Prostate gland (tissue), 2 donors: ENCODE data around the gene EHD1. TPM values are rescaled to one million over a fixed set of nuclear protein-coding genes. Genes with fewer than 3 reads are reported as not detected.
A peak's percentile ranks its signal among the peaks of the same experiment; 100 is the strongest.

Experiments
- DNase-seq: peaks from one replicate; pipeline ENCODE4 v3.0.0-alpha.2; 2019; ENCODE audit warnings: low spot score
- H3K27ac ChIP-seq, 2 donors: fragments of 200-600 bp; sonication (generic); 2 replicates each; pipeline ENCODE4 v1.5.1; 2017 to 2019
- H3K27me3 ChIP-seq: fragments of 200-600 bp; sonication (generic); replicated peaks from 2 replicates; pipeline ENCODE4 v1.5.1; 2019; ENCODE audit not compliant: insufficient read depth
- H3K36me3 ChIP-seq, 2 donors: fragments of 200-600 bp; sonication (generic); 1 replicate in 1 of 2; 2 replicates in 1 of 2; pipeline versions ENCODE4 v1.5.1 to v1.8.1; 2017 to 2019
- H3K4me1 ChIP-seq: fragments of 200-600 bp; sonication (generic); replicated peaks from 2 replicates; pipeline ENCODE4 v1.5.1; 2019
- H3K4me3 ChIP-seq, 2 donors: fragments of 200-600 bp; sonication (generic); 2 replicates each; pipeline ENCODE4 v1.5.1; 2017 to 2019
- H3K9me3 ChIP-seq: fragments of 200-600 bp; sonication (generic); 2 replicates; pipeline ENCODE4 v1.5.1; 2017
- CTCF ChIP-seq, 4 experiments: fragments of 200-600 bp in 2 of 4; fragments of 450-650 bp in 2 of 4; sonication (generic) in 2 of 4; IDR thresholded peaks; 1 replicate in 3 of 4; 2 replicates in 1 of 4; pipeline ENCODE4 v1.5.1; 2016 to 2019; ENCODE audit warnings: antibody characterized with exemption in 4 of 4, mild to moderate bottlenecking in 2 of 4, moderate library complexity in 2 of 4
- POLR2A ChIP-seq: fragments of 450-650 bp; IDR thresholded peaks from one replicate; pipeline ENCODE4 v1.6.1; 2016; ENCODE audit warnings: antibody characterized with exemption, mild to moderate bottlenecking
- POLR2AphosphoS5 ChIP-seq: sonication (generic); formaldehyde crosslinking; IDR thresholded peaks from one replicate; pipeline ENCODE4 v1.6.1; 2017; ENCODE audit warnings: antibody characterized with exemption
- WGBS: methylation state at CpG from one replicate; pipeline ENCODE4 v1.1.5; 2018; 5-methylcytosine and 5-hydroxymethylcytosine counted together
- intact Hi-C: fragments of 100-400 bp; cut with DNase I; formaldehyde crosslinking; loops from one replicate; pipeline ENCODE4 v1.14.2; 2022
- total RNA-seq, 2 donors: library from RNA; depleted of rRNA; stranded (reverse); fragments of >200 nt; gene quantifications; one replicate each; pipeline ENCODE4 v1.1.0, GENCODE V29; 2016

EHD1 gene
- total RNA-seq, 2 donors from 2014 or later, result 38.8 to 104 TPM

GRCh38 chr11:64866173-64866491 is 12.3 kb downstream of the EHD1 start:
- Histone ChIP-seq H3K9me3 (no peaks in the 10 kb centered on the region), H3K36me3 (no peaks in the 10 kb centered on the region), H3K4me1 (peaks cover 14% of the 10 kb centered on the region), H3K27ac (peak overlapping the region; percentile 4 to 80), H3K27me3 (no peaks in the 10 kb centered on the region), H3K4me3 (no peak overlapping the region)
- 97% methylated on average over 4 of the region's 4 CpGs for WGBS
- DNase-seq, result no peak
- TF ChIP-seq CTCF (IDR thresholded peaks at IDR 0.05) (no peak), POLR2A (no peak), POLR2AphosphoS5 (no peak)
- intact Hi-C loops, result no loop called here

GRCh38 chr11:64865286-64866172 is 12.9 kb downstream of the EHD1 start:
- Histone ChIP-seq H3K27me3 (no peaks in the 10 kb centered on the region), H3K36me3 (no peaks in the 10 kb centered on the region), H3K27ac (peak overlapping the region; percentile 80 to 82), H3K4me3 (no peak overlapping the region), H3K9me3 (no peaks in the 10 kb centered on the region), H3K4me1 (peaks cover 14% of the 10 kb centered on the region)
- intact Hi-C loops, result no loop called here
- no peak for TF ChIP-seq POLR2A
- no peak for TF ChIP-seq CTCF (IDR thresholded peaks at IDR 0.05)
- peak; percentile 39 for TF ChIP-seq POLR2AphosphoS5
- 60% methylated on average over 15 of the region's 15 CpGs for WGBS
- no peak for DNase-seq

DNA sequence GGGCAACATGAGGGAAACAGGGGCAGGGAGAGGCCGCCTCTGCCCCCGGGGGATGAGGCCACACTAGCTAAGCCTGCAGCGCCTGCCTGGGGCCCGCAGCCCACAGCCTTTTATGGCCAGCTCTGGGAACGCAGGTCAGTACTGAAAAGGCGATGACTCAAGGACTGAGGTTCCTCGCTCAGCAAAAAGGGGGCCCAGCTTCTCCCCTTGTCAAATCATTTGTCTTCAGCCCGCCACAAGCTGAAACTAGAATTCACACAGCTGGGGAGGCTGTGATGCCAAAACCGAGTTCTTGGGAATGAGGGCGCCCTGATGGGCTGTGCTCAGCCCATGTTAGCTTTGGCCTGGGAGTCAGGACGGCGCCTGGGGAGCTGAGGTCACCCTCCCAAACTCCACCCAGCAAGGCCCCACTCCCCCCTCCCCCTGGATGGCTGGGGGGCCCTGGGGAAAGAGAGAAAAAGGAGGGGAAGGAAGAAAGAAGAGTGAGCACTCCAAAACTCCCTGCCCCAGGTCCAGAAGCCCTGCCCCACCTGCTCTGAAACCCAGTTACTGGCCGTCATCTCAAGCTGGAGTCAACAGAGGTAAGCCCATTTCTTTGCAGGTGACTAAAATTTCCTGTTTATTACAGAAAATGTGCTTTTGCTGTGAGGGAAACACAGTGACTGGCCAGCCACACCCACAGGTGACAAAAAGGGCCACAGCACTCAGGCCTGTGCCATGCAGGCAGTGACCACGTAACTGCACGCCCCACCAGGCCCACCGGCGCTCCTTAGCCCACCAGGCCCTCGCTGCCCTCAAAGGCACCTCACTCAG is 13.7 kb downstream of the EHD1 start:
- DNase-seq, result peak; percentile 32
- Histone ChIP-seq H3K36me3 (no peaks in the 10 kb centered on the region), H3K4me3 (no peak overlapping the region), H3K27ac (peak overlapping the region; percentile 80 to 82), H3K9me3 (no peaks in the 10 kb centered on the region), H3K4me1 (peaks cover 14% of the 10 kb centered on the region), H3K27me3 (no peaks in the 10 kb centered on the region)
- intact Hi-C loops, result no loop called here
- TF ChIP-seq CTCF (IDR thresholded peaks at IDR 0.05), result no peak
- TF ChIP-seq POLR2AphosphoS5, result peak; percentile 39
- 31% methylated on average over 18 of the region's 18 CpGs for WGBS

DNA sequence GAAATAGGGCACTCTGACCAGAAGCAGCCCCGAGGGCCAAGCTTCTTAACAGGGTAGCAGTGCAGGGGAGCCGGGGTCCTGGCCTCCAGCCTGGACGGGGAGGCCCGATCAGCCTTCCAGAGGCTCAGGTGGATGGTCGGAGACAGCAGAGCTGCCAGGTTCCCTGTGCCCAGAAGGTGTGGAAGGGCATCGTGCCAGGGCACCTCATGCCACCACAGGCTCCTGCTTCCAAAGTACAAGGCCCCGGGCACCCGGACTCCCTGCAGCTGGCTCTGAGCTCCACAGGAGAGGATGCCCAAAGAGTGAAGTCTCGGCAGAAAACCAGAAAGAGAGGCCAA is 14.3 kb downstream of the EHD1 start:
- peaks cover 14% of the 10 kb centered on the region for H3K4me1 ChIP-seq

More for the DNA sequence above, 14.3 kb downstream of the EHD1 start:
- H3K36me3 ChIP-seq, result no peaks in the 10 kb centered on the region
- no peak for TF ChIP-seq POLR2A
- TF ChIP-seq CTCF (IDR thresholded peaks at IDR 0.05), result no peak
- TF ChIP-seq POLR2AphosphoS5, result no peak
- H3K4me3 ChIP-seq, result no peak overlapping the region
- intact Hi-C loops, result no loop called here
- H3K9me3 ChIP-seq, result no peaks in the 10 kb centered on the region
- no peaks in the 10 kb centered on the region for H3K27me3 ChIP-seq
- DNase-seq, result no peak
- 27% methylated on average over 9 of the region's 9 CpGs for WGBS
- peak overlapping the region; percentile 80 to 82 for H3K27ac ChIP-seq
